Trophoblast cell (in vitro differentiated cells and primary cell): Measurements from ENCODE around the gene TCF3. TPM values are rescaled to one million over a fixed set of nuclear protein-coding genes. Genes with fewer than 3 reads are reported as not detected.

Experiments
- DNase-seq, 2 donors: peaks; one replicate each; pipeline ENCODE4 v3.0.0-alpha.2; 2016
- H2AFZ ChIP-seq: 2 replicates; pipeline ENCODE4 v1.6.1; 2013; ENCODE audit warnings: low read length, moderate library complexity, mild to moderate bottlenecking; ENCODE audit not compliant: insufficient read depth, poor library complexity
- H2AK5ac ChIP-seq: 2 replicates; pipeline ENCODE4 v1.6.1; 2013; ENCODE audit warnings: mild to moderate bottlenecking, low read length
- H2BK120ac ChIP-seq: 2 replicates; pipeline ENCODE4 v1.6.1; 2013; ENCODE audit warnings: low read length, mild to moderate bottlenecking, moderate library complexity; ENCODE audit not compliant: insufficient read depth, poor library complexity
- H2BK12ac ChIP-seq: 2 replicates; pipeline ENCODE4 v1.6.1; 2013; ENCODE audit warnings: mild to moderate bottlenecking, low read length, moderate library complexity
- H2BK5ac ChIP-seq: 2 replicates; pipeline ENCODE4 v1.6.1; 2013; ENCODE audit warnings: low read length, low read depth, moderate library complexity, mild to moderate bottlenecking; ENCODE audit not compliant: poor library complexity
- H3K14ac ChIP-seq: 2 replicates; pipeline ENCODE4 v1.6.1; 2013; ENCODE audit warnings: mild to moderate bottlenecking, low read length
- H3K18ac ChIP-seq: 2 replicates; pipeline ENCODE4 v1.6.1; 2013; ENCODE audit warnings: mild to moderate bottlenecking, low read length
- H3K23ac ChIP-seq: 2 replicates; pipeline ENCODE4 v1.6.1; 2013; ENCODE audit warnings: low read length
- H3K27ac ChIP-seq: 2 replicates; pipeline ENCODE4 v1.5.1; 2013; ENCODE audit warnings: low read depth, mild to moderate bottlenecking, inconsistent platforms, low read length, moderate library complexity
- H3K27me3 ChIP-seq: 2 replicates; pipeline ENCODE4 v1.6.1; 2013; ENCODE audit warnings: inconsistent platforms, mild to moderate bottlenecking, low read length, moderate library complexity; ENCODE audit not compliant: insufficient read depth
- H3K36me3 ChIP-seq, 2 experiments: 1 replicate in 1 of 2; 2 replicates in 1 of 2; pipeline ENCODE4 v1.6.1; 2013; ENCODE audit warnings: low read length in 2 of 2, mild to moderate bottlenecking in 2 of 2, moderate library complexity in 1 of 2; ENCODE audit not compliant: insufficient read depth in 2 of 2, control insufficient read depth in 1 of 2
- H3K4ac ChIP-seq: 2 replicates; pipeline ENCODE4 v1.6.1; 2013; ENCODE audit warnings: low read depth, mild to moderate bottlenecking, low read length, moderate library complexity
- H3K4me1 ChIP-seq, 2 experiments: 1 replicate in 1 of 2; 2 replicates in 1 of 2; pipeline ENCODE4 v1.6.1; 2013; ENCODE audit warnings: low read length in 2 of 2, mild to moderate bottlenecking in 2 of 2, moderate library complexity in 1 of 2; ENCODE audit not compliant: insufficient read depth in 2 of 2, control insufficient read depth in 1 of 2
- H3K4me2 ChIP-seq: 2 replicates; pipeline ENCODE4 v1.6.1; 2013; ENCODE audit warnings: inconsistent platforms, mild to moderate bottlenecking, low read length, moderate library complexity
- H3K4me3 ChIP-seq: 2 replicates; pipeline ENCODE4 v1.5.1; 2013; ENCODE audit warnings: mild to moderate bottlenecking, low read depth, low read length, inconsistent platforms
- H3K79me1 ChIP-seq: one replicate; pipeline ENCODE4 v1.6.1; 2013; ENCODE audit warnings: low read length
- H3K79me2 ChIP-seq: 2 replicates; pipeline ENCODE4 v1.6.1; 2013; ENCODE audit warnings: low read length, mild to moderate bottlenecking; ENCODE audit not compliant: control insufficient read depth, insufficient read depth, poor library complexity
- H3K9ac ChIP-seq: 2 replicates; pipeline ENCODE4 v1.6.1; 2013; ENCODE audit warnings: mild to moderate bottlenecking, low read length
- H3K9me3 ChIP-seq: 2 replicates; pipeline ENCODE4 v1.6.1; 2013; ENCODE audit warnings: low read depth, mild to moderate bottlenecking, control low read depth, inconsistent platforms, low read length; ENCODE audit not compliant: insufficient read depth
- H4K12ac ChIP-seq: 2 replicates; pipeline ENCODE4 v1.6.1; 2013; ENCODE audit warnings: low read depth, mild to moderate bottlenecking, low read length, moderate library complexity
- H4K8ac ChIP-seq: 2 replicates; pipeline ENCODE4 v1.6.1; 2013; ENCODE audit warnings: low read depth, mild to moderate bottlenecking, low read length, moderate library complexity
- H4K91ac ChIP-seq: one replicate; pipeline ENCODE4 v1.6.1; 2013; ENCODE audit warnings: low read depth, mild to moderate bottlenecking, low read length, moderate library complexity
- WGBS: extraction: QIAGEN DNeasy Blood & Tissue Kit; methylation state at CpG from one replicate; pipeline ENCODE4 v1.1.7; 2013; ENCODE audit warnings: missing lambda C conversion rate; ENCODE audit not compliant: insufficient read length, insufficient coverage; ENCODE audit errors: extremely low coverage; 5-methylcytosine and 5-hydroxymethylcytosine counted together
- polyA plus RNA-seq: library from polyadenylated mRNA; stranded (reverse); fragments of 200-250 nt; gene quantifications from 2 replicates; pipeline ENCODE4 v1.2.3, GENCODE V29; 2013

TCF3 gene
- polyA plus RNA-seq: 148 and 149 TPM in 2 replicates

DNA sequence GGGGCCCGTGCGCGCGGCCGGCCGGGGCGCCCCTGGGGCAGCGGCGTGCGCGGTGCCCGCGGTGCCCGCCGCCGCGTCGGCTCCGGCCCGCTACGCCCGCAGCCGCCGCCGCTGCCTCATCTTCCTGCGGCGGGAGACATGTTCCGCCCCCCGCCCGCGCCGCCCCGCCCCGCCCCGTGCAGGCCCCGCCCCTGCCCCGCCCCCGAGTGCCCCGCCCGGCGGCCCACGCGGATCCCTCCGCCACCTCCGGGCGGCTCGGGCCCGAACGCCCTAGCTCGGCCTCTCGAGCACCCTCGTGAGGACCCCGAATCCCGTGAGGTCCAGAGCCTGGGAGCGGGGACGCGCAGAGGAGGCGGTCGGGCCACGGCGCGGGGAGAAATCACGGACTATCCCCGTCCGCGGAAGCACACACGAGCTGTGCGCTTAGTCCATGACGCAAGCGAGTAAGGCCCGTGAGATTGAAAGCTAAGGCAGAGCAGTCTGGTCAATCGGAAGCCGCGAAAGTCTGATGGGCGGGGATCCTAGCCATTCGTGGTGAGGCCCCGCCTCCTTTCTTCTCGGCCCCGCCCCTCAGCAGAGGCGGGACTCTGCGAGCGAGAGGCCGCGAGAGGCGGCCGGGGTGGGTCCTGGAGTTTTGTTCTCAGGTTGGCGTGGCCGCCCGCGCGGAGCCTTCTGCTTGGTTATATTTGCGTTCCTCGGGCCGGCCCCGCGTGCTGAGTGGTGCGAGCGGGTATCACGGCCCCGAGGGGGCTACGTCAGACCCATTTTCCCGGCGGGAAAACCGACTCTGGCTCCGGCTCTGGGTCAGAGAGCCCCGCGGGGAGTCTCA, at the start of gene TCF3:
TSS of gene TCF3 (minus strand) at position 145 of the 829 bp plus-strand sequence. CDS start 2,367 bp downstream, outside the sequence.
- H3K27me3 ChIP-seq: no peaks in the 10 kb centered on the region
- peak within 1 kb of the TSS; percentile 59 for H2AK5ac ChIP-seq
- peak within 1 kb of the TSS; percentile 88 for H3K4me3 ChIP-seq
- H2BK12ac ChIP-seq: peak within 1 kb of the TSS; percentile 95
- peak within 1 kb of the TSS; percentile 98 for H2AFZ ChIP-seq
- peak within 1 kb of the TSS; percentile 93 for H3K4ac ChIP-seq
- H4K12ac ChIP-seq: peak within 1 kb of the TSS; percentile 98
- peak within 1 kb of the TSS; percentile 96 for H3K18ac ChIP-seq
- no CpG with 5 or more reads among the region's 107 CpGs for WGBS
- H4K91ac ChIP-seq: peak within 1 kb of the TSS; percentile 100
- H3K23ac ChIP-seq: no peak within 1 kb of the TSS
- H2BK120ac ChIP-seq: peak within 1 kb of the TSS; percentile 100
- peaks cover 17% of the 10 kb centered on the region for H3K79me2 ChIP-seq
- H3K4me2 ChIP-seq: peak within 1 kb of the TSS; percentile 94
- peak within 1 kb of the TSS; percentile 86 for H3K27ac ChIP-seq
- peaks cover 25 to 27% of the 10 kb centered on the region in 2 experiments for H3K36me3 ChIP-seq
- H3K9ac ChIP-seq: peak within 1 kb of the TSS; percentile 100
- peaks cover 8 to 11% of the 10 kb centered on the region in 2 experiments for H3K4me1 ChIP-seq
- H3K79me1 ChIP-seq: peaks cover 11% of the 10 kb centered on the region
- H2BK5ac ChIP-seq: peak within 1 kb of the TSS; percentile 100
- peak within 1 kb of the TSS; percentile 98 for H3K14ac ChIP-seq
- peaks cover 4% of the 10 kb centered on the region for H3K9me3 ChIP-seq
- DNase-seq: peak; percentile 99 to 100
- H4K8ac ChIP-seq: peak within 1 kb of the TSS; percentile 100

- Histone ChIP-seq H3K79me2 (no peaks in the 10 kb centered on the region), H3K23ac (no peak overlapping the region), H3K27ac (no peak overlapping the region), H3K9ac (no peak overlapping the region), H2BK12ac (no peak overlapping the region), H2AFZ (no peak overlapping the region), H3K4me1 (no peaks in the 10 kb centered on the region), H3K14ac (no peak overlapping the region), H4K8ac (no peak overlapping the region), H3K4ac (no peak overlapping the region), H3K79me1 (no peaks in the 10 kb centered on the region), H3K4me3 (no peak overlapping the region), H2BK120ac (no peak overlapping the region), H3K36me3 (no peaks in the 10 kb centered on the region), H4K91ac (no peak overlapping the region), H2AK5ac (no peak overlapping the region), H4K12ac (no peak overlapping the region), H3K4me2 (no peak overlapping the region), H3K9me3 (peaks cover 11% of the 10 kb centered on the region), H3K18ac (no peak overlapping the region), H3K27me3 (peaks cover 3% of the 10 kb centered on the region), H2BK5ac (no peak overlapping the region)
- no CpG with 5 or more reads among the region's 26 CpGs for WGBS
- no peak for DNase-seq
These were observed 48.6 kb upstream of the TCF3 start for GRCh38 chr19:1700733-1701663.

DNA sequence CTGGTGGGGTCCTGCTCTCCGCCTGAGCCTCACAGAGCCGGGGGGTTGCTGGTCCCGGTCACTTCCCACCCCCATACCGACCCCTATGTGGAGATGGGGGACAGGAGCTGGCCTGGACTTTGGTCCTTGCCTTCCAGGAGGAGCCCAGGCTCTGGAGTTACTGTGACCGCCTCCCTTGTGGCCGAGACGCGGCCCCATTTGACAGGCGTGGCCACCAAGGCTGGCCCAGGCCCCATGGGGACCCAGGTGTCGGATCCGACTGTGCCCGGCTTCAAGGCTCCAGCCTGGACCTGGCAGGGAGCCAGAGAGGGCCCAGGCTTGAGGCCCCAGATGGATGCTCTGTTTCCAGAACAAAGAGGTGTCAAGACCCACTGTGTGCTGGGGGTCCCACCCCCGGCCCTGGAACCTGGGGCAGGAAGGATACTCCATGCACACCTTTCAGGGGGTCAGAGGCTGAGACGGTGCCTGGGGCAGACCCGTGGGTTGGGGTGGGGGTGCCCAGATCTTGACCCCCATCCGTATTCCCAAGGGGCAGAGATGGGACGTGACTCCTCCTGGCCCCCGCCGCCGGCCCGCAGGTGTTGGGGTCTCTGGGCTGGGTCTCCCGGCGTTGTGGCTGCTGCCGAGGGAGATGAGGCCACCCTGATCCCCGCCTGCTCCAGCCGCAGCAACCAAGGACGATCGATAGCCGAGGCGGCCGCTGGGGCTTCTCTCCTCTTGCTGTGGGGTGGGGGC, 47.8 kb upstream of the TCF3 start:
- no peaks in the 10 kb centered on the region for H3K4me1 ChIP-seq
- no peak overlapping the region for H2BK5ac ChIP-seq
- H2BK120ac ChIP-seq: no peak overlapping the region
- no peak overlapping the region for H4K8ac ChIP-seq
- no peak overlapping the region for H4K12ac ChIP-seq
- no peak overlapping the region for H3K27ac ChIP-seq
- no peak overlapping the region for H3K18ac ChIP-seq
- no peak overlapping the region for H3K23ac ChIP-seq
- no peaks in the 10 kb centered on the region for H3K79me2 ChIP-seq
- peaks cover 3% of the 10 kb centered on the region for H3K27me3 ChIP-seq
- no peak overlapping the region for H3K4ac ChIP-seq
- H3K4me2 ChIP-seq: no peak overlapping the region
- peaks cover 10% of the 10 kb centered on the region for H3K9me3 ChIP-seq
- no peak for DNase-seq
- no peak overlapping the region for H2AK5ac ChIP-seq
- H3K79me1 ChIP-seq: no peaks in the 10 kb centered on the region
- H4K91ac ChIP-seq: no peak overlapping the region
- no peak overlapping the region for H2AFZ ChIP-seq
- H3K4me3 ChIP-seq: no peak overlapping the region
- WGBS: no CpG with 5 or more reads among the region's 31 CpGs
- no peaks in the 10 kb centered on the region for H3K36me3 ChIP-seq
- no peak overlapping the region for H3K9ac ChIP-seq
- H3K14ac ChIP-seq: no peak overlapping the region
- H2BK12ac ChIP-seq: no peak overlapping the region

- no CpG with 5 or more reads among the region's 19 CpGs for WGBS
- Histone ChIP-seq H3K4me3 (no peak overlapping the region), H2BK5ac (no peak overlapping the region), H3K79me1 (no peaks in the 10 kb centered on the region), H3K4me1 (no peaks in the 10 kb centered on the region), H3K79me2 (no peaks in the 10 kb centered on the region), H2BK120ac (no peak overlapping the region), H3K9me3 (peaks cover 14% of the 10 kb centered on the region), H3K4me2 (no peak overlapping the region), H4K91ac (no peak overlapping the region), H4K8ac (no peak overlapping the region), H3K23ac (no peak overlapping the region), H3K36me3 (no peaks in the 10 kb centered on the region), H3K4ac (no peak overlapping the region), H3K27me3 (peaks cover 3% of the 10 kb centered on the region), H3K18ac (no peak overlapping the region), H2AFZ (no peak overlapping the region), H2AK5ac (no peak overlapping the region), H3K9ac (no peak overlapping the region), H3K27ac (no peak overlapping the region), H3K14ac (no peak overlapping the region), H2BK12ac (no peak overlapping the region), H4K12ac (no peak overlapping the region)
- DNase-seq: no peak
These were observed 47.0 kb upstream of the TCF3 start for GRCh38 chr19:1699386-1699785.
